H9 (cell line): ENCODE measurements around the gene SLC22A8. TPM values are rescaled to one million over a fixed set of nuclear protein-coding genes. Genes with fewer than 3 reads are reported as not detected.

Experiments used
- DNase-seq: peaks from one replicate; pipeline ENCODE4 v3.0.0-alpha.2; 2017
- H2AFZ ChIP-seq: one replicate; pipeline ENCODE4 v1.6.1; 2013; ENCODE audit warnings: mild to moderate bottlenecking, low read length, control low read depth, moderate library complexity
- H2AK5ac ChIP-seq: 2 replicates; pipeline ENCODE4 v1.6.1; 2013; ENCODE audit warnings: low read length, control low read depth, mixed read lengths; ENCODE audit not compliant: insufficient read length
- H2BK120ac ChIP-seq: one replicate; pipeline ENCODE4 v1.6.1; 2013; ENCODE audit warnings: low read depth, mild to moderate bottlenecking, low read length, control low read depth, inconsistent platforms; ENCODE audit not compliant: poor library complexity, severe bottlenecking
- H2BK12ac ChIP-seq: 2 replicates; pipeline ENCODE4 v1.6.1; 2013; ENCODE audit warnings: low read length, control low read depth, mixed read lengths, low read depth; ENCODE audit not compliant: insufficient read length
- H2BK15ac ChIP-seq: 2 replicates; pipeline ENCODE4 v1.6.1; 2013; ENCODE audit warnings: low read depth, low read length, control low read depth
- H2BK20ac ChIP-seq: one replicate; pipeline ENCODE4 v1.6.1; 2013; ENCODE audit warnings: low read depth, mild to moderate bottlenecking, low read length, control low read depth, inconsistent platforms; ENCODE audit not compliant: poor library complexity, severe bottlenecking
- H2BK5ac ChIP-seq: 2 replicates; pipeline ENCODE4 v1.6.1; 2013; ENCODE audit warnings: low read length, control low read depth, mixed read lengths; ENCODE audit not compliant: insufficient read length
- H3K14ac ChIP-seq: 2 replicates; pipeline ENCODE4 v1.6.1; 2013; ENCODE audit warnings: low read length, control low read depth; ENCODE audit not compliant: insufficient read depth
- H3K18ac ChIP-seq: 2 replicates; pipeline ENCODE4 v1.6.1; 2013; ENCODE audit warnings: low read depth, mild to moderate bottlenecking, mixed read lengths, low read length, control low read depth; ENCODE audit not compliant: insufficient read length
- H3K23ac ChIP-seq: 2 replicates; pipeline ENCODE4 v1.6.1; 2013; ENCODE audit warnings: low read length, control low read depth, mixed read lengths, low read depth; ENCODE audit not compliant: insufficient read length
- H3K23me2 ChIP-seq: 2 replicates; pipeline ENCODE4 v1.6.1; 2013; ENCODE audit warnings: low read depth, mild to moderate bottlenecking, mixed read lengths, low read length, control low read depth; ENCODE audit not compliant: insufficient read length, poor library complexity, severe bottlenecking
- H3K27ac ChIP-seq: 2 replicates; pipeline ENCODE4 v1.5.1; 2013; ENCODE audit warnings: low read length, control low read depth, mixed read lengths, low read depth; ENCODE audit not compliant: insufficient read length
- H3K27me3 ChIP-seq: 2 replicates; pipeline ENCODE4 v1.6.1; 2013; ENCODE audit warnings: low read length, control low read depth, inconsistent platforms; ENCODE audit not compliant: insufficient read depth
- H3K4ac ChIP-seq: 2 replicates; pipeline ENCODE4 v1.6.1; 2013; ENCODE audit warnings: low read depth, mild to moderate bottlenecking, control low read depth, inconsistent platforms, low read length, moderate library complexity
- H3K4me1 ChIP-seq: 2 replicates; pipeline ENCODE4 v1.6.1; 2013; ENCODE audit warnings: low read length, control low read depth, inconsistent platforms; ENCODE audit not compliant: insufficient read depth
- H3K4me2 ChIP-seq: 2 replicates; pipeline ENCODE4 v1.6.1; 2013; ENCODE audit warnings: low read length, control low read depth, mixed read lengths; ENCODE audit not compliant: insufficient read length, insufficient read depth
- H3K56ac ChIP-seq: 2 replicates; pipeline ENCODE4 v1.6.1; 2013; ENCODE audit warnings: low read depth, mild to moderate bottlenecking, mixed read lengths, low read length, control low read depth; ENCODE audit not compliant: insufficient read length
- H3K79me1 ChIP-seq: 2 replicates; pipeline ENCODE4 v1.6.1; 2013; ENCODE audit warnings: low read depth, mild to moderate bottlenecking, moderate library complexity, low read length, control low read depth, inconsistent platforms; ENCODE audit not compliant: insufficient read depth, poor library complexity, severe bottlenecking
- H3K79me2 ChIP-seq: 2 replicates; pipeline ENCODE4 v1.6.1; 2013; ENCODE audit warnings: low read length, control low read depth, inconsistent platforms; ENCODE audit not compliant: insufficient read depth
- H3K9ac ChIP-seq: 2 replicates; pipeline ENCODE4 v1.6.1; 2013; ENCODE audit warnings: low read length, control low read depth, mixed read lengths; ENCODE audit not compliant: insufficient read length; ENCODE audit errors: extremely low read depth
- H3K9me3 ChIP-seq: one replicate; pipeline ENCODE4 v1.6.1; 2013; ENCODE audit warnings: low read depth, low read length, inconsistent platforms; ENCODE audit not compliant: control insufficient read depth
- H3T11ph ChIP-seq: one replicate; pipeline ENCODE4 v1.6.1; 2013; ENCODE audit warnings: mild to moderate bottlenecking, low read length, control low read depth, inconsistent platforms
- H4K20me1 ChIP-seq: one replicate; pipeline ENCODE4 v1.6.1; 2013; ENCODE audit not compliant: control insufficient read depth, insufficient read length, insufficient read depth
- H4K5ac ChIP-seq: 2 replicates; pipeline ENCODE4 v1.6.1; 2013; ENCODE audit warnings: low read depth, mild to moderate bottlenecking, mixed read lengths, low read length, control low read depth; ENCODE audit not compliant: insufficient read length
- H4K8ac ChIP-seq: replicated peaks from 2 replicates; pipeline ENCODE4 v1.6.1; 2013; ENCODE audit warnings: low read length, control low read depth, mixed read lengths, low read depth; ENCODE audit not compliant: insufficient read length
- H4K91ac ChIP-seq: 2 replicates; pipeline ENCODE4 v1.6.1; 2013; ENCODE audit warnings: low read depth, mild to moderate bottlenecking, moderate library complexity, mixed read lengths, low read length, control low read depth; ENCODE audit not compliant: insufficient read length
- H3K27ac Mint-ChIP-seq, 3 experiments: 2 replicates in 2 of 3; 3 replicates in 1 of 3; pipeline ENCODE4 v1.8.0; 2020 to 2021; ENCODE audit warnings: mixed read lengths in 3 of 3, mild to moderate bottlenecking in 1 of 3, moderate library complexity in 1 of 3
- H3K27me3 Mint-ChIP-seq: 2 replicates; pipeline ENCODE4 v1.8.0; 2021; ENCODE audit warnings: low read depth, mild to moderate bottlenecking, moderate library complexity, mixed read lengths
- H3K36me3 Mint-ChIP-seq, 3 experiments: 2 replicates in 2 of 3; 3 replicates in 1 of 3; pipeline ENCODE4 v1.8.0; 2020 to 2021; ENCODE audit warnings: low read depth in 3 of 3, mixed read lengths in 3 of 3; ENCODE audit not compliant: insufficient read depth in 1 of 3
- H3K4me1 Mint-ChIP-seq, 2 experiments: 2 replicates each; pipeline ENCODE4 v1.8.0; 2020; ENCODE audit warnings: mixed read lengths in 2 of 2
- H3K4me3 Mint-ChIP-seq, 2 experiments: 2 replicates in 1 of 2; 3 replicates in 1 of 2; pipeline ENCODE4 v1.8.0; 2020 to 2021; ENCODE audit warnings: mild to moderate bottlenecking in 2 of 2, mixed read lengths in 2 of 2, moderate library complexity in 1 of 2
- H3K9me3 Mint-ChIP-seq, 2 experiments: 2 replicates in 1 of 2; 3 replicates in 1 of 2; pipeline ENCODE4 v1.8.0; 2020; ENCODE audit warnings: mild to moderate bottlenecking in 2 of 2, mixed read lengths in 2 of 2, moderate library complexity in 1 of 2
- WGBS: extraction: QIAGEN DNeasy Blood & Tissue Kit; methylation state at CpG from one replicate; pipeline ENCODE4 v1.1.7; 2013; ENCODE audit warnings: missing lambda C conversion rate, low lambda C conversion rate, mixed read lengths; ENCODE audit not compliant: insufficient read length; ENCODE audit errors: extremely low coverage; 5-methylcytosine and 5-hydroxymethylcytosine counted together
- total RNA-seq: library from RNA; stranded (reverse); gene quantifications from 2 replicates; pipeline ENCODE4 v1.2.1, GENCODE V29; 2021
- TF ChIP-seq, protein P1 (sequence below): fragments of 200-600 bp; sonication (generic); conservative IDR thresholded peaks from 3 replicates; pipeline ENCODE4 v1.8.0; 2021; ENCODE audit warnings: antibody characterized with exemption, mild to moderate bottlenecking

The SLC22A8 gene
- total RNA-seq, 1 experiment from 2014 or later: not detected

DNA sequence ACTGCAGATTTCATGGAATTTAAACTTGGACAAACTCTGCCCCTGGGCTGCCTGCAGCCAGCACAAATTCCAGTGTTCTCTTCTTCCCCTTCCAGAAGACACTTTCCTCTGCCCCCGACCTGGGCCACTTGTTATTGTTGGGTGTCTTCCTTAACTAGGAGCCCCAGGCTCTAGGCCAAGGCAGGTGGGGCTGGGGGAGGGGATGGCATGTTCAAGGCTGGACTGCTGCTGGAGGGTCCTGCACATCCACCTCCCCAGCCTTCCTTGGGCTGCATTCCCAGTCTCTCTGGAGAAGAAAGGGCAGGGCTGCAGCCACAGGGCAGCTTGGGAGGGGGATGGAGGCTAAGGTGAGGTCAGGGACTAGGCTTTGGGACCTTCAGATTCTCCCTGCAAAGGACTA is 19.4 kb downstream of the SLC22A8 start:
- peaks cover 19% of the 10 kb centered on the region for H3K27me3 Mint-ChIP-seq
- no peak overlapping the region for H3K4me3 Mint-ChIP-seq
- Histone ChIP-seq H3K79me1 (no peaks in the 10 kb centered on the region), H4K8ac (no peak overlapping the region), H3K56ac (no peak overlapping the region), H3K4me2 (no peak overlapping the region), H2AK5ac (no peak overlapping the region), H3K23ac (no peak overlapping the region), H3K79me2 (no peaks in the 10 kb centered on the region), H3K27ac (no peak overlapping the region), H3K4me1 (no peaks in the 10 kb centered on the region; the same call in 1 of the 2 replicates), H2AFZ (no peak overlapping the region), H4K20me1 (no peaks in the 10 kb centered on the region), H3K18ac (no peak overlapping the region), H2BK20ac (no peak overlapping the region), H4K5ac (no peak overlapping the region), H4K91ac (no peak overlapping the region), H3K14ac (no peak overlapping the region), H3T11ph (no peak overlapping the region), H2BK12ac (no peak overlapping the region), H3K27me3 (no peaks in the 10 kb centered on the region), H3K9ac (no peak overlapping the region), H3K4ac (no peak overlapping the region), H2BK120ac (no peak overlapping the region), H3K9me3 (no peaks in the 10 kb centered on the region), H3K23me2 (no peaks in the 10 kb centered on the region), H2BK15ac (no peak overlapping the region), H2BK5ac (no peak overlapping the region)
- peaks cover 4 to 6% of the 10 kb centered on the region in 2 experiments; a peak in 2 of 5 replicates for H3K9me3 Mint-ChIP-seq
- H3K27ac Mint-ChIP-seq: no peak overlapping the region
- WGBS: no CpG with 5 or more reads among the region's 1 CpG
- TF ChIP-seq, protein P1, sequence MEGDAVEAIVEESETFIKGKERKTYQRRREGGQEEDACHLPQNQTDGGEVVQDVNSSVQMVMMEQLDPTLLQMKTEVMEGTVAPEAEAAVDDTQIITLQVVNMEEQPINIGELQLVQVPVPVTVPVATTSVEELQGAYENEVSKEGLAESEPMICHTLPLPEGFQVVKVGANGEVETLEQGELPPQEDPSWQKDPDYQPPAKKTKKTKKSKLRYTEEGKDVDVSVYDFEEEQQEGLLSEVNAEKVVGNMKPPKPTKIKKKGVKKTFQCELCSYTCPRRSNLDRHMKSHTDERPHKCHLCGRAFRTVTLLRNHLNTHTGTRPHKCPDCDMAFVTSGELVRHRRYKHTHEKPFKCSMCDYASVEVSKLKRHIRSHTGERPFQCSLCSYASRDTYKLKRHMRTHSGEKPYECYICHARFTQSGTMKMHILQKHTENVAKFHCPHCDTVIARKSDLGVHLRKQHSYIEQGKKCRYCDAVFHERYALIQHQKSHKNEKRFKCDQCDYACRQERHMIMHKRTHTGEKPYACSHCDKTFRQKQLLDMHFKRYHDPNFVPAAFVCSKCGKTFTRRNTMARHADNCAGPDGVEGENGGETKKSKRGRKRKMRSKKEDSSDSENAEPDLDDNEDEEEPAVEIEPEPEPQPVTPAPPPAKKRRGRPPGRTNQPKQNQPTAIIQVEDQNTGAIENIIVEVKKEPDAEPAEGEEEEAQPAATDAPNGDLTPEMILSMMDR: no peak
- H3K4me1 Mint-ChIP-seq: peaks cover 8 to 10% of the 10 kb centered on the region in 2 experiments
- no peak for DNase-seq
- peaks cover 0 to 3% (median 1%) of the 10 kb centered on the region in 3 experiments; a peak in 2 of 7 replicates for H3K36me3 Mint-ChIP-seq
